Caco-2 (cell line): ENCODE results near the gene DSP. TPM values are rescaled to one million over a fixed set of nuclear protein-coding genes. Genes with fewer than 3 reads are reported as not detected.

Experiments used
- BruUV-seq: library from RNA; stranded (reverse); fragments of 400-500 nt; replicated peaks from 2 replicates; lab custom pipeline; 2021; lab: Mats Ljungman, UMichigan
- CTCF ChIA-PET: fragments of 300-600 bp; sonication (Branson Sonifier 250); formaldehyde crosslinking; loops from one replicate; lab custom pipeline; 2022; ENCODE audit warnings: antibody characterized with exemption; lab: Charles Lee
- POLR2A ChIA-PET: fragments of 300-600 bp; sonication (Branson Sonifier 250); formaldehyde crosslinking; loops from one replicate; lab custom pipeline; 2022; ENCODE audit warnings: antibody characterized with exemption; lab: Charles Lee
- DNase-seq, 2 experiments: peaks; one replicate each; pipeline versions ENCODE4 v3.0.0 to v3.0.0-alpha.2; 2020 to 2022
- H3K27me3 ChIP-seq: replicated peaks from 2 replicates; pipeline ENCODE4 v1.6.0; 2011; ENCODE audit warnings: low read length; ENCODE audit not compliant: control insufficient read depth, insufficient read depth
- H3K36me3 ChIP-seq: 2 replicates; pipeline ENCODE4 v1.5.1; 2011; ENCODE audit warnings: low read length; ENCODE audit not compliant: control insufficient read depth, insufficient read depth
- H3K4me1 ChIP-seq: fragments of 250-450 bp; sonication (Bioruptor Pico); 2 replicates; pipeline ENCODE4 v1.5.1; 2020; ENCODE audit warnings: mild to moderate bottlenecking
- H3K4me3 ChIP-seq: 2 replicates; pipeline ENCODE4 v1.5.1; 2011; ENCODE audit warnings: low read depth, mild to moderate bottlenecking, control low read depth, low read length
- H3K9me3 ChIP-seq: fragments of 250-450 bp; sonication (Bioruptor Pico); 2 replicates; pipeline ENCODE4 v1.5.1; 2020; ENCODE audit warnings: mild to moderate bottlenecking, moderate library complexity
- H3K27ac Mint-ChIP-seq: one replicate; pipeline ENCODE4 v1.8.0; 2022; ENCODE audit warnings: mixed read lengths; ENCODE audit not compliant: unreplicated experiment
- H3K27me3 Mint-ChIP-seq: one replicate; pipeline ENCODE4 v1.8.0; 2022; ENCODE audit warnings: mixed read lengths; ENCODE audit not compliant: insufficient read depth, unreplicated experiment
- H3K36me3 Mint-ChIP-seq: one replicate; pipeline ENCODE4 v1.8.0; 2022; ENCODE audit warnings: mild to moderate bottlenecking, mixed read lengths; ENCODE audit not compliant: insufficient read depth, unreplicated experiment
- H3K4me1 Mint-ChIP-seq: one replicate; pipeline ENCODE4 v1.8.0; 2022; ENCODE audit warnings: low read depth, mixed read lengths; ENCODE audit not compliant: unreplicated experiment
- H3K4me3 Mint-ChIP-seq: one replicate; pipeline ENCODE4 v1.8.0; 2022; ENCODE audit warnings: mild to moderate bottlenecking, moderate library complexity, mixed read lengths; ENCODE audit not compliant: unreplicated experiment
- H3K9me3 Mint-ChIP-seq: one replicate; pipeline ENCODE4 v1.8.0; 2022; ENCODE audit warnings: mixed read lengths; ENCODE audit not compliant: unreplicated experiment
- CTCF ChIP-seq, 2 experiments: fragments of 200-600 bp in 1 of 2; IDR thresholded peaks; 1 replicate in 1 of 2; 2 replicates in 1 of 2; pipeline versions ENCODE4 v1.5.1 to v1.8.0; 2011 to 2022; ENCODE audit warnings: antibody characterized with exemption in 1 of 2, control low read depth in 1 of 2, inconsistent platforms in 1 of 2, low read depth in 1 of 2, low read length in 1 of 2, mild to moderate bottlenecking in 1 of 2, moderate library complexity in 1 of 2; ENCODE audit not compliant: insufficient read depth in 1 of 2, severe bottlenecking in 1 of 2, unreplicated experiment in 1 of 2
- intact Hi-C: fragments of 100-400 bp; cut with micrococcal nuclease; formaldehyde crosslinking; loops from one replicate; pipeline ENCODE4 v1.10.0; 2022; ENCODE audit not compliant: unreplicated experiment
- total RNA-seq: library from RNA; stranded (reverse); gene quantifications from 2 replicates; pipeline ENCODE4 v1.2.3, GENCODE V29; 2022

DSP gene
- total RNA-seq, 1 experiment from 2014 or later: 191 TPM

GRCh38 chr6:7624796-7625710 is 83.6 kb downstream of the DSP start:
- no peak overlapping the region for H3K27ac Mint-ChIP-seq
- intact Hi-C loops: no loop called here
- H3K9me3 ChIP-seq: no peaks in the 10 kb centered on the region
- no peak overlapping the region for H3K4me3 ChIP-seq
- no peak for TF ChIP-seq CTCF (IDR thresholded peaks at IDR 0.05; ENCODE audit: insufficient read depth in 1 of 2, low read depth in 1 of 2, low read length in 1 of 2, severe bottlenecking in 1 of 2, unreplicated experiment in 1 of 2)
- ChIA-PET CTCF (no interaction called here), POLR2A (no interaction called here)
- H3K36me3 ChIP-seq: no peaks in the 10 kb centered on the region
- no TSS peak for BruUV-seq
- H3K4me1 ChIP-seq: no peaks in the 10 kb centered on the region
- peaks cover 2% of the 10 kb centered on the region for H3K27me3 Mint-ChIP-seq
- no peaks in the 10 kb centered on the region for H3K36me3 Mint-ChIP-seq
- H3K4me1 Mint-ChIP-seq: no peaks in the 10 kb centered on the region
- H3K27me3 ChIP-seq: no peaks in the 10 kb centered on the region
- H3K4me3 Mint-ChIP-seq: no peak overlapping the region
- no peaks in the 10 kb centered on the region for H3K9me3 Mint-ChIP-seq
- no peak for DNase-seq

GRCh38 chr6:7628479-7628878 is 87.0 kb downstream of the DSP start:
- Mint-ChIP-seq H3K9me3 (no peaks in the 10 kb centered on the region), H3K27ac (no peak overlapping the region), H3K4me1 (no peaks in the 10 kb centered on the region), H3K36me3 (no peaks in the 10 kb centered on the region), H3K27me3 (peaks cover 2% of the 10 kb centered on the region), H3K4me3 (no peak overlapping the region)
- ChIA-PET POLR2A (interaction anchor here (0.6 kb wide), 1 partner anchor 945 kb away, joined by 3 read pairs; no protein-coding TSS in a partner anchor), CTCF (no interaction called here)
- no peak for TF ChIP-seq CTCF (IDR thresholded peaks at IDR 0.05; ENCODE audit: insufficient read depth in 1 of 2, low read depth in 1 of 2, low read length in 1 of 2, severe bottlenecking in 1 of 2, unreplicated experiment in 1 of 2)
- no peaks in the 10 kb centered on the region for H3K27me3 ChIP-seq
- no peak for DNase-seq
- intact Hi-C loops: no loop called here
- H3K9me3 ChIP-seq: no peaks in the 10 kb centered on the region
- no peaks in the 10 kb centered on the region for H3K36me3 ChIP-seq
- no peaks in the 10 kb centered on the region for H3K4me1 ChIP-seq
- BruUV-seq: no TSS peak
- H3K4me3 ChIP-seq: no peak overlapping the region

- Mint-ChIP-seq H3K36me3 (no peaks in the 10 kb centered on the region), H3K27ac (no peak overlapping the region), H3K9me3 (no peaks in the 10 kb centered on the region), H3K27me3 (peaks cover 2% of the 10 kb centered on the region), H3K4me3 (no peak overlapping the region), H3K4me1 (no peaks in the 10 kb centered on the region)
- Histone ChIP-seq H3K4me3 (no peak overlapping the region), H3K27me3 (no peaks in the 10 kb centered on the region), H3K9me3 (no peaks in the 10 kb centered on the region), H3K4me1 (no peaks in the 10 kb centered on the region), H3K36me3 (no peaks in the 10 kb centered on the region)
- POLR2A ChIA-PET: interaction anchor here (0.6 kb wide), 1 partner anchor 945 kb away, joined by 3 read pairs; no protein-coding TSS in a partner anchor
- DNase-seq: no peak
- intact Hi-C loops: no loop called here
- TF ChIP-seq CTCF (IDR thresholded peaks at IDR 0.05; ENCODE audit: insufficient read depth in 1 of 2, low read depth in 1 of 2, low read length in 1 of 2, severe bottlenecking in 1 of 2, unreplicated experiment in 1 of 2): no peak
- BruUV-seq: no TSS peak
- CTCF ChIA-PET: no interaction called here
These were observed 87.4 kb downstream of the DSP start for GRCh38 chr6:7628909-7629308.
